ENCODE measurements around the gene MCC.
A peak's percentile ranks its signal among the peaks of the same experiment; 100 is the strongest.

Gene MCC

DNA sequence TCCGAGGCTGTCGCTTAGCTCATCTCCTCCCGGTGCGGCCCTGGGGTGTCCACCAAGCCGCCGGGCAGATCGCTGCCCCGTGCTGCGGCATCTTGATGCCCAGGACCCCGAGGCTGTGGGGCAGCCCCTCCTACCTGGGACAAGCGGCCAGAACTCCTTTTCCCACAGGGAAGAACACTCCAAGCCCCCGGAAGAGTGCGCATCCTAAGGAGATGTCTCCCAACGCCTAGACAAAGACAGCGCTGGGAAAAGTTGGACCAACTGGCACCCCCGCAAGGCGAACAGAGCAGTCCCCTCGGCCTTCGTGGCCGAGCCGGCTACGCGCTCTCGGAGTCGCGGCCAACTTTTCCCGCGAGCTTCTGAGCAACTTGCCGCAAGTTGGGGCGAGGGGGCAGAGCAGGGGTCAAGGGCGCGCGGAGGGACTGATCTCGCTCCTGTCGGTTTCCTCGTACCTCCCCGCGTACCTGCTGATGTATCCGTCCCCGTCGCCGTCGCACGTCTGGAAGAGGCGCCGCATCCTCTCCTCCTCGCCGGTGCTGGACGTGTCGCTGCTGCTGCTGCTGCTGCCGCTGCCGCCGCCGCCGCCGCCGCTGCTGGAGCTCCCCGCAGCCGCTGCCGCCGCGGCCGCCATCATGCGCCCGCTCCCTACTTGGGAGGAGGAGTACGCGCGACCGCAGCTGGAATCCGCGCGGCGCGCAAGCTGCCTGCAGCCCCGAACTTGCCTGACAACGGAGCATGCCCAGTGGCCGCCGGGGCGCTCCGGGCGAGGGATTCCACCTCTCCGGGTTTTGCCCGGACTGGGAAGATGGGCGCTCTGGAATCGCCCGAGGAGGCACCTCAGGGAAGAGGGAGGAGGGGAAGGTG is at the start of gene MCC:
Gene MCC, minus strand, starts transcription at position 673 of the 864 bp plus-strand sequence.
- peak; percentile 89 for DNase-seq (ENCODE audit: low spot score)

- no peak for DNase-seq (ENCODE audit: low spot score)
These were observed 43.4 kb upstream of the MCC start for GRCh38 chr5:113531481-113532159.

- no peak for DNase-seq (ENCODE audit: low spot score)
These were observed 39.5 kb upstream of the MCC start for GRCh38 chr5:113527746-113528145.

GRCh38 chr5:113526421-113526820 is 38.2 kb upstream of the MCC start:
- DNase-seq (ENCODE audit: low spot score) = no peak

GRCh38 chr5:113524927-113525326 is 36.7 kb upstream of the MCC start:
- no peak for DNase-seq (ENCODE audit: low spot score)

DNA sequence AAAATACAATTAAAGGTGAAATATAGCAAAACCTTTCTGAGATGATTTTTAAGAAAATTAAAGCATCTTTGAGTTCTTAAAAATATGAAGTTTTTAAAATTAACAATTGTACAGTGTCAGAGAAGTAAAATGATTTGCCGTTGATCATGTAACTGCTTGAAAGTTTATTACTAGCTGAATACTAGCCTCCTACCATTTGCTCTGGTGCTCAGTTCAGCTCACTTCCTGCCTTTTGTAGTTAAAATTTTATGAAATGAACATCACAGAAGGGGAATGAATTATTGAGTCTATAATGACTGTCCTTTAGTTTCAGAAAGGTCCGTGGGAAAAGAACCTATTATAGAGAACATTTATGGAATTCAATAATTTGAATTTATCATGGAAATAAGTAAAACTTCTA is 34.9 kb upstream of the MCC start:
- DNase-seq (ENCODE audit: low spot score) = no peak

GRCh38 chr5:113520899-113521298 is 32.6 kb upstream of the MCC start:
- no peak for DNase-seq (ENCODE audit: low spot score)

DNA sequence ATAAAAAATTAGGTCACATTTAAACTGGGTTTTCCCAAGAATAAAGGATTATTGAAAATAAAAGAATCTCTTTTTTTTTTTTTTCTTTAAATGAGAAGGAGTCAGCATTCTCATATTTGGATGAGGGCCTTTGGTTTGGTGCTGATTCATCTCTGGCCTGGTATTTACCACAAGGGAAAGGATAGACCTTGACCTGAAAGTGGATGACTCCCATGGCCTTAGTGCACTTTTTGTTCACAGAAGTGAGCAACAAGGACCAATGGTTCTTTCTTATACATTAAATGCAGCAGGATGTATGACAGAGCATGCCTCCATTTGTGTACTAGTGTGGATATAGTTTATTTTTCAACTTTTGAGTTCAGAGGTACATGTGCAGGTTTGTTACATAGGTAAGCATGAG is 32.2 kb upstream of the MCC start:
- no peak for DNase-seq (ENCODE audit: low spot score)

DNA sequence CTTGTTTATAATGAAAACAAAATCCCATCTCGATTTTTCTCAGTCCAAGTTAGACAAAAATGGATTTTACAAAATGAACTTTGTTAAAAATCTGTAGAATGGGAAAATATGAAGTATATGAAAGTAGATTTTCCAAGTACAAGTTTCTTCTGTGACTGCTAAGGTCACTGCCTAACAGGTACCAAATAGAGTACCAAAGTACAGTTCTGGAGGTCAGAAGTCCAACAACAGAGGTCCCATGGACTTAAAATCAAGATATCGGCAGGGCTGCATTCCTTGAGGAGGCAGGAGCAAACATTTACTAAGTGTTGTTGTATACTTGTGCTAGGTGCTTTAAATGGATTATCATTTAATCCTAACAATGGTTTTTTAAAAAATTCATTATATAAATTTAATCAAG is 31.2 kb upstream of the MCC start:
- DNase-seq (ENCODE audit: low spot score) = no peak

DNA sequence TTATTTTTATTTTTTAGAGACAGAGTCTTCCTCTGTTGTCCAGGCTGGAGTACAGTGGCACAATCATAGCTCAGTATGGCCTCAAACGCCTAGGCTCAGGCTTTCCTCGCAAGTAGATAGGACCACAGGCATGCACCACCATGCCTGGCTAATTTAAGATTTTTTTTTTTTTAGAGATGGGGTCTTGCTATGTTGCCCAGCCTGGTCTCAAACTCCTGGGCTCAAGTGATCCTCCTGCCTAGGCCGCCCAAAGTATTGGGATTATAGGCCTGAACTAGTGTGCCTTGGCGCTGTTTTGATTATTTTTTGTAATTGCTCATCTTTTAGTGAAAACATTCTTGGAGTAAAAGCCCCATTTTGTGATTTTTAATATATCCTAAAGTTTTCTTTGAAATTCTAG is 30.6 kb upstream of the MCC start:
- DNase-seq (ENCODE audit: low spot score) = no peak

DNA sequence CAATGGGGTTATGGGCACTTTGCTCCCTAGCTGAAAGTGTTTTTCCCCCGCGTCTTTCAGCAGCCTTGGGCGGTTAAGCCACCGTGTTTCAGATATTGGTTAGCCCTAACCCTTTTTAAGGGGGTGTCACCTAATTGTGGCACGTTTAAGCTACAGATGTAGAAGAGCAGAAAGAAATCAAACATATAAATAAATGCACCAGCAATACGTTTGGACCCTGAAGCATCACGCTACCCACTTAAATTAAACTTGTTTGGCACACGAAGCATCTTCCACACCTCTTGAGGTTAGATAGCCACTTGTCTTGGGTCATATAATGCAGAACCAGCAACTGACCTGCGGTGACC is 26.0 kb upstream of the MCC start:
- DNase-seq (ENCODE audit: low spot score) = peak; percentile 36

- peak; percentile 93 for DNase-seq (ENCODE audit: low spot score)
These were observed 25.4 kb upstream of the MCC start, which contains the start of gene YTHDC2 for GRCh38 chr5:113513384-113514288. Gene YTHDC2 (plus strand): TSS chr5:113513694. CDS start chr5:113513896, 202 bp downstream.

GRCh38 chr5:113512341-113512740 is 24.1 kb upstream of the MCC start:
- DNase-seq (ENCODE audit: low spot score) = no peak

DNA sequence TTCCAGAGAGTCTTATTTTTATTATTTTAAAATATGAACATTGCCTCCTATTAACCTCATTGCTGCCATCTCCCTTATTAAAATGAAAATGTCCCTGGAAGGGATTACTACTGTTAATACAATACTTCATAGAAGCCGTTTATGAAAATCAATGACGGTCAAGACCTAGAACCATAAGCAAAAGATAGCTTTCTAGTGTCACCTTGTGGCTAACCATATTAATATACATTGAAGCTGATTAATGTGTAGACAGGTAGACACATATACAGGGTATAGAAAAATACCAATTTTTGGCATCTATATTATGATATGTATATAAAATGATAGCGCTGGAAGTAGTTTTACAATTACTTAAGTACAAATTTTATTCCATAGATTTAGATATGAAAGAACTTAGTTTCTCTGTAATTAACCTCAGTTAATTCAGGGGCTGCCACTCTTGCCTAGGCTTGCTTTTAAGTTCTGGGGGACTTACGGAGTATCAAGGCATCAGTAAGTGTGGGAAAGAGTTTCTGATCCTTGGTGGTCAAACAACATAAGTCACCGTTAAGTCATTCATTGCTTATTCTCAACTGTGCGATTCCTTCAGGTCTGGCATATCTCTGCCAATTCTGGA is 22.7 kb upstream of the MCC start:
- DNase-seq (ENCODE audit: low spot score) = peak; percentile 80

- no peak for DNase-seq (ENCODE audit: low spot score)
These were observed 20.5 kb upstream of the MCC start for GRCh38 chr5:113508756-113509155.

GRCh38 chr5:113507601-113508000 is 19.3 kb upstream of the MCC start:
- peak; percentile 44 for DNase-seq (ENCODE audit: low spot score)

GRCh38 chr5:113505181-113505580 is 16.9 kb upstream of the MCC start:
- DNase-seq (ENCODE audit: low spot score) = no peak

DNA sequence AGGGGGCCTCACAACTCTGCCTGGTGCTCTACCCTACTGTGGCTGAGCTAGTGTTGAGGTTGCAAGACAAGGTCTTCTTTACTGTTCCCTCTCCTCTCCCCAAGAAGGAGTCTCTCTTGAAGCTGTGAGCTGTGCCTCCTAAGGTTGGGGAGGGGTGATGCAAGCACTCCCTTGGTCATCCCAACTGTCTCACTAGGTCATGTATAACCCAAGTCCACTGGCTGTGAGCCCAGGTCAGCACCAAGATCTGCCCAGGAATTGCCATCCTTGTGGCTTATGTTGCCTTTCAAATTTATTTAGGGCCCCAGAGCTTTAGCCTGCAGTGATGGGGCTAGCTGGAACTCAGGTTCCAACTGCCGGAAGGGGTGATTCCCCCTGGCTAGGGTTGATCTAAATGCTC is 14.9 kb upstream of the MCC start:
- DNase-seq (ENCODE audit: low spot score) = no peak

DNA sequence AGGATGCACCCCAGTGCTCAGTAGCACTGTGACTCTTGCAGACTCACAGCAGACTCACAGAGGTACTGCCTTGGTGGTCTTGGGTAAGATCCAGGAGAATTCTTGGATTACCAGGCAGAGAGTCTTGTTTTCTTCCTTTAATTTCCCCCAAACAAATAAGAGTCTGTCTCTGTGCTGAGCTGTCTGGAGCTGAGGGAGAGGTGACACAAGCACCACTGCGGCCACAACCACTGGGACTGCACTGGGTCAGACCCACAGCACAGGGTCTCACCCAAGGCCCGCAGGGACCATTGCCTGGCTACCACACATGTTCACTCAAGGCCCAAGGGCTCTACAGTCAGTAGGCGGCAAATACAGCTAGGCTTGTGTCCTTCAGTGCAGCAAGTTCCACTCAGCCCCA is 13.8 kb upstream of the MCC start:
- no peak for DNase-seq (ENCODE audit: low spot score)

DNA sequence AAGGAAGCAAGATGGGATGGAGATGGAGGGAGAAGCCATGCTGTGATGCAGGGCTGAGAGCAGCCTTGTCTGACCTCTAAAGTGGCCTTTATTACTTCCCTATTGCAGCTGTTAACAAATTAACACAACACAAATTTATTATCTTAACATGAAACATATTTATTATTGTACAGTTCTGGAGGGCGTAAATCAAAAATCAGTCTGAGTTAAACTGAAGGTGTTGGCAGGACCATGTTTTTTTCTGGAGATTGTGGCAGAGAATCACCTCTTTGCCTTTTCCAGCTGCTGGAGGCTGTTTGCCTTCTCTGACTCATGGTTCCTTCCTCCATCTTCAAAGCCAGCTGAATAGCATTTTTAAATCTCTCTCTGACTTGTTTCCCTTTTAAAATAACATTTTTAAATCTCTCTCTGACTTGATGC is 7.2 kb upstream of the MCC start:
- DNase-seq (ENCODE audit: low spot score) = no peak

GRCh38 chr5:113493446-113493845 is 5.2 kb upstream of the MCC start:
- no peak for DNase-seq (ENCODE audit: low spot score)

GRCh38 chr5:113491022-113491421 is 2.8 kb upstream of the MCC start:
- DNase-seq (ENCODE audit: low spot score) = no peak

Data from SW480 (cell line).